GM18517 (cell line): ENCODE data around the gene FAM25A.
"Not testable (repeated sequence)": the region's sequence is repeated elsewhere in the genome, so short reads cannot be mapped to it uniquely, and the experiment has no call there.

Experiments
- ATAC-seq: cut with Tn5 transposase; IDR thresholded peaks from one replicate; pipeline ENCODE4 v1.9.1; 2021; ENCODE audit warnings: mild to moderate bottlenecking, moderate library complexity; ENCODE audit not compliant: unreplicated experiment

Gene FAM25A

GRCh38 chr10:87009134-87009696 lies 10.9 kb upstream of the FAM25A start:
- not testable (repeated sequence) for ATAC-seq

- ATAC-seq = not testable (repeated sequence)
These were observed 6.6 kb upstream of the FAM25A start for GRCh38 chr10:87013528-87013927.

- not testable (repeated sequence) for ATAC-seq
These were observed 4.9 kb upstream of the FAM25A start for GRCh38 chr10:87014986-87015716.

DNA sequence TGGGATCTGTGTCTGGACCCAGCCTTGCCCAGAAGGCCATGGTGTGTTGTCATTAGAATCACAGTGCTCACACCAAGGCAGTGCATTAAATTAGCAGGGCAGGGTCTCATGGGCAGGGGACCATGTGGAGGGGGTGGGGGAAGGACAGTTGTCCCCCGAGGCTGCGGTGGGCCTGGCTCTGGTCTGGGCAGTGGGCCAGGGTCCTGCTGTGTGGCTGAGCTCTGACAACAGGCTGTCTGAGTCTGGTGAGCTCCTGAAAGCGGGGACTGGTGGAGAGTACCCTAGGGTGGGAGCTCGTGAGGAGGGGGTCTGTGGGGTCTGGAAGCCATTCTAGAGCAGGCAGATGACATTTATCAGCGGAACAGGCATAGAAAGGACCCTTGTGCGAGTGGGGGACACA lies 2.0 kb upstream of the FAM25A start:
- ATAC-seq = not testable (repeated sequence)

DNA sequence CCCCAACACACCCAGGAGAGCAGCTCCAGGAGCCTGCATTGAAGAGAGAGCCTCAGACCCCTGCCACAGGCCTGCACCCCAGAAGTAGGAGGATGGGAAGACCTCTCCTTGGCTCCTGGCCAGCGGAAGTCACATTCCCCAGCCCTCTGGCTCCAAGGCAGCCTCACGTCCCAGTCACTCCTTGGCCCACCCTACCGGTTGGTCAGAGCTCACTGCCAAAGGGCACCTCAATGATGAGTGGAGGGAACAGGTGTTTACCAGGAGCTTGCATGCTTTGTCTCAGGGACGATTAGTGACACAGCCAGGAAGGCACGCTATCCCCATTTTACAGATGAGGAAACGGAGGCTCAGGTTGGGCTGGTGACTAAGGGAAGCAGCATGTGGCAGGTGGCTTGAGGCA lies 1.0 kb upstream of the FAM25A start:
- ATAC-seq = not testable (repeated sequence)

GRCh38 chr10:87019504-87019903 lies 590 bp upstream of the FAM25A start:
- ATAC-seq = not testable (repeated sequence)

DNA sequence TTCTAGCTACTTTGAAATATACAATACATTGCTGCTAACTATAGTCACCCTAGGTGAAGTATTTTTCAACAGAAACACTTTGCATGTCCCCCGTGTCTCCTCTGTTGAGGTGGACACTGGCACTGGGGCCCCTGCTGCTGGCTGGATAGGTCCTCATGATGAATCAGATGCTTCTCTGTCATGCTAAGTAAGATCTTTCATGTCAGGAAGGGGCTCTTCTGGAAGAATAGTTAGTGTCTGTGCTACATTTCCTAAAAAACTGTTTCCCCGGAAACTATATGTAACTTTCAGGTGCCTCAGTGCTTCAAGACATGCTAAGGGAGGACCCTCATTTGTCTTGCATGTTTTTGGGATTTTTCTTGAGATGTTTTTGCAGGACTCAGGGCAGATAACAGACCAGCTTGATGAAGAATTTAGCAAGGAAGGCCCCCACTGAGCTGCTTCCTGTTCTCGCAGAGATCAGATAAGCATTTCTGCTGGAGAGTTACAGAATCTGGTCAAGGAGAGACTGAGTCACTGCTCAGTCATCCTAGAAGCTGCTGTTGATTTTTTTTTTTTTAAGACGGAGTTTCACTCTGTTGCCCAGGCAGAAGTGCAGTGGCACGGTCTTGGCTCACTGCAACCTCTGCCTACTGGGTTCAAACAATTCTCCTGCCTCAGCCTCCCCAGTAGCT lies 5.3 kb downstream of the FAM25A start:
- ATAC-seq = not testable (repeated sequence)

GRCh38 chr10:87026747-87027508 lies 6.8 kb downstream of the FAM25A start:
- ATAC-seq = not testable (repeated sequence)

- not testable (repeated sequence) for ATAC-seq
These were observed 10.3 kb downstream of the FAM25A start for GRCh38 chr10:87030419-87030818.

DNA sequence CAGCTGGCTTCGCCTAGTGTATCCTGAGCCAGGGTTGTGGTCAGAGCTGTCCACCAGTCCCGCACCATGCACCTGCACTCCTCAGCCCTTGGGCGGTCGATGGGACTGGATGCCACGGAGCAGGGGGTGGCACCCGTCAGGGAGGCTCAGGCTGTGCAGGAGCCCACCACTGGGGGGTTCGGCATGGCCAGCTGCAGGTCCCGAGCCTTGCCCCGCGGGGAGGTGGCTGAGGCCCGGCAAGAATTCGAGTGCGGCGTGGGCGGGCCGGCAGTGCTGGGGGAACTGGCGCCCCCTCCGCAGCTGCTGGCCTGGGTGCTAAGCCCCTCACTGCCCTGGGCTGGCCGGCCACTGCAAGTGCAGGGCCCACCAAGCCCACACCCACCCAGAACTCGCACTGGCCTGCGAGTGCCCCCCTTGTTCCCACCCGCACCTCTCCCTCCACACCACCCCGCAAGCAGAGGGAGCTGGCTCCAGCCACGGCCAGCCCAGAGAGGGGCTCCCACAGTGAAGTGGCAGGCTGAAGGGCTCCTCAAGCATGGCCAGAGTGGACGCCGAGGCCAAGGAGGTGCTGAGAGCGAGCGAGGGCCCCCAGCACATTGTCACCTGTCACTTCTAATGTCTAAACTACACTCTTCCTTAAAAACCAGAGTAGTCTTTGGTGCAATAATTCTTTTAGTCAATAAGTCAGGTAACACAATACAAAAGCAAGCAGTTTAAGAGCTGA lies 11.0 kb downstream of the FAM25A start:
- ATAC-seq = no peak

DNA sequence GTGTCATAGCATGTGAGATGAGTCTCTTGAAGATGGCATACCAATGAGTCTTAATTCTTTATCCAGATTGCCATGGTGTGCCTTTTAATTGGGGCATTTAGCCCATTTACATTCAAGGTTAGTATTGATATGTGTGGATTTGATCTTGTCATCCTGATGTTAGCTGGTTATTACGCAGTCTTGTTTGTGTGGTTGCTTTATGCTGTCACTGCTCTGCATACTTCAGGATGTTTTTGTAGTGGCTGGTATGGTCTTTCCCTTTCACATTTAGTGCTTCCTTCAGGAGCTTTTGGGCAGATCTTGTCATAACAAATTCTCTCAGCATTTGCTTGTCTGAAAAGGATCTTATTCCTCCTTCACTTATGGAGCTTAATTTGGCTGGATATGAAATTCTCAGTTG lies 16.5 kb downstream of the FAM25A start:
- no peak for ATAC-seq

DNA sequence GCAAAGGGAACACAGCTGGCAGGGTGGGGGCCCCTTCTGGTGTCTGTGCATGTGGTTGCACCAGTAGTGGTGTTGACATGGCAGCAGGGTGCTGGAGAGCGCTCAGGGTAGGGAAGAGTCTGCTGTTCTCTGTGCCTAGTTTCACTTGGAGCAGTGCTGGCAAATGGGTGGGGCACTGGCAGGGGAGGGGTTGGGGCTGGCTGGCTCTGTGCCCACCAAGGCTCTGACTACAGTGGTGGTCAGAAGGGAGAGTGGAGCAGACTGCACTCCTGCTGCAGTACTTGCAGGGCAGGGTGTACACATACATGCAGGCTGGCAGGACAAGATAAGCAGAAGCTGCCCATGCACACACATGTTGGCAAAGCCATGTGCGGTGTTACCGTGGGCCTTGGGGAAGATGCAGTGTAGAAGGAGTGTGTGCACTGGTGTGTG lies 18.2 kb downstream of the FAM25A start:
- ATAC-seq = no peak

DNA sequence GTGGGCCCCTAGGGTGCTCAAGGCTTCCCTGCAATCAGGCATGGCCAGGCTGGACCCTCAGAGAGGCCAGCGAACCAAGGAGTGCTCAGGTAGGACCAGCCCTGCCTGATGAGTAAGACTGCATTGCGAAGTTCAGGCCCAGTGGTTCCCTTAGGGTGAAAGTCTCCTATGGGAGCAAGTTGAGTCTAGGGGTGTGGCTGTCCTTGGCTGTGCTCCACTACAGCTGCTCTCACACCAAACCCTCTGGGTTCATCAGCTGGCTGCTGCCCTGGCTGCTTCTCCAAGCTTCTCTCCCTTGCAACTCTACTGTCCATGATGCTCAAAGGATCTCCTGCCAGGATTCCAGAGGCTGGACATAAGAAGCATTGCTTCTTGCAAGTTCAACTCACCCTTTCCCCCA lies 18.7 kb downstream of the FAM25A start:
- ATAC-seq = no peak

GRCh38 chr10:87043579-87043978 lies 23.5 kb downstream of the FAM25A start:
- ATAC-seq = not testable (repeated sequence)

- no peak for ATAC-seq
These were observed 25.4 kb downstream of the FAM25A start for GRCh38 chr10:87045434-87045938.

- no peak for ATAC-seq
These were observed 33.0 kb downstream of the FAM25A start for GRCh38 chr10:87053111-87053510.

DNA sequence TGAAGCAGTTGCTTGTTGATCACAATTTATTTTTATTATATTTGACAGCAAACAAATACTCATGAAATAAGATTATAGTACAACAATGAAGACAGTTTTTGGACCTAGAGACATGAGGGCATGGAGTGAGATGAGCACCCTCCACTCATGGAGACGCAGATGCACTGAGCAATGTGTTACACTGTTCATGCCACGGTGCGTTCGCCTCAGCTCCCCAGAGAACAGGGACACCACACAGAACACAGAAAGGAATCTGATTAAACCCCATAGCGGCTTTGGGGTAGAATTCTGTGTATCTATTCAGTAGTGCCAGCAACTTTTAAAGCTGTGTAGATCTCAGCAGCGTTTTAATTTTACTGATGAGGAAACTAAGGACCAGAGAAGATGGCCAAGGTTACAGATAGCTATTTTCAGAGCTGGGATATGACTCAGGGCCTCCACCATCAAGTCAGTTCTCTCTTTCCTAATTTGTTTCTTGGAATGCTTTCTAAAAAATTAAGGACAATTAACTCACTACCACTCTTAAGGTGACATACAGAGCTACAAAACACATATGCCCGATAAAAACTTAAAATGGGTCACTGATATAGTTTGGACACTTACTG lies 33.6 kb downstream of the FAM25A start:
- no peak for ATAC-seq

DNA sequence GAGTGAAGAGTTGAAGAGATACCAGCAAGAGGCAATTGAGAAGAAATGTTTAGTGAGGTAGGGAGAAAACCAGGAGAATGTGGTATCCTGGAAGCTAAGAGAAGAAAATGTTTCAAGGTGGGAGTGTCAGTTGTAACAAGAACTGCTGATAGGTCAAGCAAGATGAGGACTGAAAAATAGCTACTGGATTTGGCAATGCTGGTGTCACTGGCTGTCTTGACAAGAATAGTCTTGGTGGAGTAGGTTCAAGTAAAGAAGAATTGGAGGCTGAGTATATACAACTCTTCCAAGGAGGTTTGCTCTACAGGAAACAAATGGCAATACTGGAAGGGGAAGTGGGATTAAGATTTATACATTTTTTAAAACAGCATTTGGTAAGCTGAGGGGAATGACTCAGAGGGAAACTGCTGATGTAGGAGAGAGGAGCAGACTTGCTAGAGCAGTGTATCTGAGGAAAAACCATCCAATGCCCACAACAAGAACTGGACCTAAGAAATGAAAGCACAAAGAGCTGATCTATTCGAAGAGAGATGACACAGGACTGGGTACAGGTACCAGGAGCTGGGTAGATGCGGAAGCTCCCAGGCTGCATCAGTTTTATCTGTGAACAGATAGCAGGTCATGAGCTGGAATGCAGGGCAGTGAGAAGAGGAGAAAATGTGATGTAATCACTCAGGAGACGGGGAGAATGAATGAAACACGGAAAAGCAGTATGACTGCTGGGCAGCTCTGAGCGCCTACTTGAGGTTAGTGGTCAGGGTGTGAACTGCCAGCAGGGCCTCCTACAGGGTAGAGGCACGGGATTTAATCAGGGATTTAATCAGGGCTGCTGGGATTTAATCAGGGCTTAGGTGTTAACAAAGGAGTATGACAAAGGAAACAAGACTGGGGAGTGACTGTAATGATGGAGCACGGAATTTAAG lies 34.5 kb downstream of the FAM25A start:
- no peak for ATAC-seq

- ATAC-seq = no peak
These were observed 38.1 kb downstream of the FAM25A start for GRCh38 chr10:87058171-87058570.
